NOMO-1 (cell line): ENCODE measurements around the gene NGEF.

ENCODE experiments used
- DNase-seq, 2 experiments: peaks; one replicate each; lab custom pipeline; 2025; ENCODE audit not compliant: unreplicated experiment in 2 of 2; lab: John Stamatoyannopoulos, UW

The NGEF gene

DNA sequence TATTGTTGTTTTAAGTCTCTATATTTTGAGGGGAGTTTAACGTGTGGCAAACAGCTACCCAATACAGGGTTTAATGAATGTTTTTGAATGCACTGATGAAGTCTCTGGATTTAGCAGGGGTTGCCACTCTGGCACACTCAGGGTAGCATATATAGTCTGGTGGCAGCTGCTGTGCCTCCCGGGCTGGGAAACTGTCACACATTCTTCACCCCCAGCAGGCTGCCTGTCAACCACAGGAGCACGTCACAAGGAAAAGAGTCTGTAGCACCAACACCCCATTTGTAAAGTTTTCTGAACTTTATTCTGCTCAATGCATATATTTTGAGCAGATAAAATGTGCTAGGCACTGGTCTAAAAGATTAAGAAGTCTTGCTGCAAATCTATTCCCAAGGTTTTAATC, 39.3 kb downstream of the NGEF start:
- DNase-seq, result no peak

DNA sequence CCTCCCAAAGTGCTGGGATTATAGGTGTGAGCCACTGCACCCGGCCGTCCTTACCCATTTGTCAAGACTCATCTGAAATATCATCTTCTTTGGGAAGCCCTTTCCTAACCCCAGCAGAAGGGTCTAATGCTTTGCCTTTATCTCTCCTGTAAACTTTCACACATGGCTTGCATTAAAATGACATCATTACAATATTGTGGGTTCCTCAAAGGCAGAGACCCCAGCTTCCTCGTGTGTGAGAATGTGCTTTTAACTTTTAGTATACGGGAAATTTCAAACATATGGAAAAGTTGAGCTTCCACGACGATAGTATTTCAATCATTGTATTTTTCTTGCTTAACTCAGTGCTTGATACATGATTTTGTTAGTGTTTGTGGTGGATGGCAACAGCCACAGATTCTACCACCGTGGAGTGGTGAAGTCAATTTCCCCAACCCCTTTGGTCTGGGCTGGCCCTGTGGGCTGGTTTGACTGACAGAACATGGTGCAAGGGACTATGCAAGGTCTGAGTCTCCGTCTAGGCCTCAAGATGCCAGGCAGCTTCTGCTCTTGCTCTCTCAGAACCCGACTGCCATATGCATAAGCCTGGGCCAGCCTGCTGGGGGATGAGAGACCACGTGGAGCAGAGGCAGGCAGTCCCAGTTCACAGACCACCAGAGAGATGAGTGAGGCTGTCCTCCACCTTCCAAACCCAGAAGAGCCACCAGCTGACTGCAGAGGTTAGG, 39.9 kb downstream of the NGEF start:
- DNase-seq, result no peak

DNA sequence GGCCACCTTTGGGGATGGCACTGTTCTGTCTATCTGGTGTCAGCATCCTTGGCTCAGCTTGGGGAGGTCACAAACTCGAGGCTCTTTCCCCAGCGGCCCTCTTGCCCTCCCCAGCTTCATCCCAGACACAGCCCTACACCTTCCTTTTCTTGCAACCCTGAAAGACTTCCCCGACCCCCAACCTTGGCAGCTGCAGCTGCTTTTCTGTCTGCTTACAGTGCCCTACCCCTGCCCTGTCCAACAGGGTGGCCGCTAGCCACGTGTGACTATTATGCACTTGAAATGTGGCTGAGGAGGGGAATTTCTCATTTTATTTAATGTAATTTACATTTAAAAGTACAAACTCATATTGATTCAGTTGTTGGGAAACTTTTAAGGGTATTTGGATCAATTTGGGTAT, 41.3 kb downstream of the NGEF start:
- DNase-seq, result no peak

DNA sequence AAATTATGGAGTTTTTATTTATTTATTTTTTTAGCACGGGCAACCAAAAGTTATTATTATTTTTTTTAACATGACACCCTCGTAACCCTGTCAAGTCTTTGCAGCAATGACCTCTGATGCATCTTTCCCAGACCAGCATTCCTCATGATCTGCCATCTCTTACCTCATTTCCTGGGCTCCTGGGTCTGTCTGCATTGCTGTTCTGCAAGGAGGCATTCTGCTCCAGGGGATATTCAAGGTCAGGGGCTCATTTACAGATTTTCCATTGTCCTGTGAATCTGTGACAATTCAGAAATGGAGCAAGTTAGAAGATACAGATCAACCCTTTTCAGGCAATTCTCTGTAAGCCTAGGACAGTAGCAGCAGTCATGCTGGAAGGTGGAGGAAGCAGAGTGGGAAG, 43.0 kb downstream of the NGEF start:
- DNase-seq, result no peak

DNA sequence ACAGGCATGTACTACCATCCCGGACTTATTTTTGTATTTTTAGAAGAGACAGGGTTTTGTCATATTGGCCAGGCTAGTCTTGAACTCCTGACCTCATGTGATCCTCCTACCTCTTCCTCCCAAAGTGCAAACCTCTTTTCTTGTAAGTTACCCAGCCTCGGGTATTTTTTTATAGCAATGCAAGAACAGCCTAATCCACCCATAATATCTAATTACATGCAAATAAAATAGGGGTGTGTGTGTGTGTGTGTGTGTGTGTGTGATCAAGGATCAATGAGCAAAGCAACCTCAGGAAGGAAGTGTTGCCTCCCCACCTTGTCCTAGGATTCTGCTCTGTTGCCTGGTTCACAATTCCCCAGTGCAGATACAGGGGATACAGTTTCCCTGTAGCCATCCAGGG, 45.6 kb downstream of the NGEF start:
- no peak for DNase-seq

DNA sequence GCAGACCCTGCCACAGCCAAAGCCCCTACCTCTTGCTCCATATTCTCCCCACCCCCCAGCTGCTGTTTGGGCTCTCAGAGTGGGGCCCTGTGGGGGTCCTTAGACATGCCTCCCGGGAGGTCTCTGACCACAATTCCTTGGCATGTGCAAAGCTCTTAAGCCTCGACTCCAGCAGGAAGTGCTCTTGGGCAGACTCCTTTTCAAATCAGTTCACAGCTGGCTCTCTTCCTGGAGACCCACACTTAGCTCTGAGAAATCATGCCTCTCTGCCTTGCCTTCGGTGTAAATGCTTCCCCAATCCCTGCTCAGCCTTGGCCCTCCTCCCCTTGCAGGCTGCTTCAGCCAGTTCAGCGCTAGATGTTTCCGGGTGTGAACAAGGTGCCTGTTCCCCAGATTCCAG, 46.9 kb downstream of the NGEF start:
- DNase-seq, result no peak

DNA sequence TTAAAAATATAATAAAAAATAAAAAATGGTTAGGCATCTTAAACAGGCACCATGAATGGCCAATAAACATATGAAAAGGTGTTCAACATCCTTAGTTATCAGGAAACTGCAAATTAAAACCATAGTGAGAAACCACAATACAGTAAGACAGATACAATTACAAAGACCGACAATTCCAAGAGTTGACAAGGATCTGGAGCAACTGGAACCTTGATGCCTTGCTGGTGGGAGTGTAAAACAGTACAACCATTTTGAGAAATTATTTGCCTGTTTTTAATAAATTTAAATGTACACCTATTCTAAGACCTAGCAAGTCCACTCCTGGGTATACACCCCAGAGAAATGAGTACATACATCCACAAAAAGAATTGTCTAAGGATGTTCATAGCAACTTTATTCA, 49.1 kb downstream of the NGEF start:
- no peak for DNase-seq

DNA sequence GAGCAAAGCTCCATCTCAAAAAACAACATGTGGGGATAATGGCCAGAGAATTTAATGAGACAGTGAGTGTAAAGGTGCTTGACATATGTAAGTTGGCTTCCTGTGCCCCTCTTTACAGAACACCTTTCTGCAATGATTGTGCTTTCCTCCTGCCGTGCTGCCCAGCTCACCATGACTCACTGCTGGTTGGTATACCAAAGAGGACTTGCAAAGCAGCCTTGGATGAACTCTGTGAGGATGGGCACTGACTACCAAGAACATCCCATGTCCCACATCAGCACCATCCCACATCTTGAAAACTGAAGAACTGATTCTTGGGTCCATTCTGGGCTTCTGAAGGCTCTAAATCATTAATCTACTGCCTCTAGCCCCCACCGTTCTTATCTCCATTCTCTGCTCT, 52.2 kb downstream of the NGEF start:
- no peak for DNase-seq

DNA sequence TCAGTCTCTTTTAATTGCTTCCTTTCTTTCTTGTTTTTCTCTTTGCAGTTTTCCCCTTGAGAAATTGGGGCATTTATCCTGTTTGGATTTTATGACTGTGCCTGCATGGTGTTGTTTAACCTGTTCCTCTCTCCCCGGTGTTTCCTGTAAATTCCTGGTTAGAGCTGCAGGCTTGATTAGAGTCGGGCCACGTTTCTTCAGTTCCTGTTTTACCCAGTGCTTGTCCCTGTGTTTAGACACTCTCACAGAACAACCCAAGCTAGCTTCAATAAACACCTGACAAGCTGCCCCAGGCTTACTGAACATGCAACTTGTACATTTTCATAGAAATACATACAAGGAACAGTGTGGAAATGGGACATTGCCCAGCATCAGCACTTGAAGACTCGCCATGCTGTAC, 53.9 kb downstream of the NGEF start:
- no peak for DNase-seq

DNA sequence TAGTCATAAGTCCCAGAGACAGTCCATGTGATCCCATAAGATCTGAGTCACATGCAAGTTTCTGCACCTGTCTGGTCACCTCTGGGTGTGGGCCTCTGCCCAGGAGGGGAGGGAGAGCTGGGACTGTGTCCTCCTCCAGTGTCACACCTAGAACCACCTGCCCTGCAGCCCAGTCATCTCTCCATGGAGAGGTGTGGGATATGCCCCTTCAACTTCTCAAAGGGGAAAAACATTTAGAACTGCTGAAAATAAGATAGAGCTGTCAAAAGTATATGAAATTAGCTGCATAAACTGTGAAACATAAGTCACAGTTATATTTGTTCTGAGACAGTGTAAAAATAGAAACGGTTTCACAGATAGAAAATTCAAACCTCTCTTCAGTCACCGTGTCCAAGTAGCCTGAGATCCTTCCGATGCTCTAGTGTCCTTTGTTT, 55.4 kb downstream of the NGEF start:
- no peak for DNase-seq

DNA sequence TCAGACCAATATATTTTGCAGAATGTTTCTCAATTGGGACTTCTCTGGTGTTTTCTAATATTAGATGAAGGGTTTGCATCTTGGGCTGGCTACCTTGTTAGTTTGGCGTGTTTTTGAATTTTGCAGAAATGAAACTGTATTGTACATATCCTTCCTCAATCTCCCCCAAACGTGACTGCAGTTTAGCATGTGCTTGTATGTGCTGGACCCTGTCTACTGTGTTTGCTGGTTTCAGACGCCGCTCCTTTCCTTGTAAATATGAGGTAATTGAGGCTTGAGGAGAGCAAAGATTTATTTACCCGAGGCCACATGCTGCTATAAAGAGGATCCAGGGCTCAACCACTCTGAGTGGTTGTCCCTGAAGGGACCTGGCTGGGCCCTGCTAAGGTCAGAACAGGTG, 57.2 kb downstream of the NGEF start:
- DNase-seq, result peak; percentile 82 to 94

DNA sequence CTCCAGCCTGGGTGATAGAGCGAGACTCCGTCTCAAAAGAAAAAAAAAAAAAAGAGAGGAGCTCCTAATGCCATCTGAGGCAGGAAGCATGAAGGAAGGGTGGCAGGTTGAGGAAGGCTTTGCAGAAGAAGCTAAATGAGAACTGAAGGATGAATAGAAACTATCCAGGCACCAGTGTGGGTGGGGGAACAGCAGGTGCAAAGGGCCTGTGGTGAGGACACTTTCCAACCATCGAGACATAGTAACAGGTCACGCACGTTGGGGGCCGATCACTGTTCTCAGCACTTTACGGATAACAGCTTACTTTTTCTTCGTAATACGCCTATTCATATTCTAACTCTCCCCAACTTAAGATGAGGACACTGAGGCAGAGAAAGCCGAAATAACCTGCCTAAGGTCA, 58.4 kb downstream of the NGEF start:
- no peak for DNase-seq

DNA sequence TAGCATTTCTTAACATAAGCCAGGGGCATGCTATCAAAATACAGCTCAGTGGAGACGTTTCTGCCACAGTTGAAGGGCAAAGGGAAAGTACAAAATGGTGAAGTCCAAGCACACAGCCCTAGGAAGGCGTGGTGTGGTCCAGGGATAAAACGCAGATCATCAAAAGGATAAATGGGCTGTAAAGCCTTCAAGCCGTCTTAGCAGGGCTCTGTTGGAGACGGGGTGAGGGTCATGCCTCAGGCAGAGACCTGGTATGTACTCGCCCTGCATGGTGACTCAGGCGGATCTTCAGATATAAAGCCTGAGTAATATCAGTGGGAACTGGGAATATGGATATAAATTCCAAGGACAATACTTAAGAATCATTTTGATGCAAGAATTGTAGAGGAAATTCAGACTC, 61.2 kb downstream of the NGEF start:
- DNase-seq, result no peak

DNA sequence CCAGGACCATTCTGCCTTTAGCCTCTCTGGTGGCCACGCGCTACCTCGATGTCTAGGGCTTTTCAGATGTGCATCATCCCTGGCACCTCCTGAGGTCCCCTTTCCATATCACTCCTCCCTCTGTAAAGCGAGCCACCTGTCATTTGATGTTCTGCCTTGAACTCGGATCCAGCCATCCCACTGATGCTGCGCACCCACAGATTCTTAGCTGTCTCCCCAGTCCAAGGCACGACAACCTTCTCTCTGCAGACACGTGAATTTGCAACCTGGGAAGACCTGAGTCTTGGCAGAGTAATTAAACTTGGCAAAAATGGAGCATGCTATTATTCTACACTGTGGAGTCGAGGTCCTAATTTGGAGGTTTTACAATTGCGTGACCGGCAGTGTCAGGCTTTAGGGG, 61.9 kb downstream of the NGEF start:
- DNase-seq, result no peak

DNA sequence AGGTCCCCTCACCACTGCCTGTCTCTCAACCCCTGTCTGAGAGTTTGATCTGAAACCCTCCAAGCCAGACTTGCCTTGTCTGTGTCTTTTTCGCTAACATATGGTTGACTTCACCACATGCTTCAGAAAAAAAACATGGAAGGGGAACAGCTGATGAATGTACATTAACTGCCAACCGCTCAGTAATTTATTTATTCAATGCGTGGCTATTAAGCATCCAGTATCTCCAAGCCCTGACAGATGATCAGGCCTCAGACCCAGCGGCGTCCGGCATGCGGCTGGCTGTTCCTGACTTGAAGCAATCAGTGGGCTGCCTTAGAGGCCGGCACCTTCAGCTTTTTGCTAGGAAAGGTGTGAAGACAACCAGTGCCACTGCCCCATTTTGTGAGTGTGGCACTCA, 62.3 kb downstream of the NGEF start:
- no peak for DNase-seq

DNA sequence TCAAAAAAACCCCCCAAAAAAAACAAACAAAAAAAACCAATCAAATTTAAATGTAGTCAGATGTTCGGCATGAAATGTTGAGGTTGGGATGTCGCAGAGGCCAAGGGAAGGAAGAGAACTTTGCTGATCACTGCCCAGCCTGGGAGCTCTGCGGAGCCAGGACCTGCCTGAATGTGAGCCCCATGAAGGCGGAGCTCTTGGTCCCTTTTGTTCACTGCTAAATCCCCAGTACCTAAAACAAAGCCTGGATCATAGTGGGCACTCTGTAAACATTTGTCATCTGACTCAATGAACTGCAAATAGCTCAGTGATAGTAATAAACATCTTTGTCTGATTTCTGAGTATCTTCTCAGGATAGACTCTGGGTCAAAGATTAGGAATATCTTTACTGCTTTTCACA, 64.0 kb downstream of the NGEF start:
- no peak for DNase-seq

DNA sequence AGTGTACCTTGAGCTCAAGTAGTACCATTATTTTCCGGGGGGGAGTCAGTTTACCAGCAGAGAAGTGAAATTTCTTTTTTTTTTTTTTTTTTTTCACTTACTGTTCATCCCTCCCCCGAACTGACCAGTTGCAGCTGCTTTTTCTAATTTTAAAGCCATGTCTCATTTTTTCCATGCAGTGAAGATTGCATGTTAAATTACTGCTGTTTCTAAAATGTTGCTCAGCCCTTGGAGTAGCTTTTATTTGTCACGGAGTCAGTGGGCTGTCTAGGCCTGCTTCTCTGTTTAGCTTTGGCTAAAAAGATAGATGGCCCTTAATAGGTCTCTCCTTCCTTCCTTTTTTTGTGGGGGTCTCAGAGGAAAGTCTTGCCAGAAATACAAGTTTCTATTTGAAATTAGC, 70.2 kb downstream of the NGEF start:
- peak; percentile 13 to 43 for DNase-seq

DNA sequence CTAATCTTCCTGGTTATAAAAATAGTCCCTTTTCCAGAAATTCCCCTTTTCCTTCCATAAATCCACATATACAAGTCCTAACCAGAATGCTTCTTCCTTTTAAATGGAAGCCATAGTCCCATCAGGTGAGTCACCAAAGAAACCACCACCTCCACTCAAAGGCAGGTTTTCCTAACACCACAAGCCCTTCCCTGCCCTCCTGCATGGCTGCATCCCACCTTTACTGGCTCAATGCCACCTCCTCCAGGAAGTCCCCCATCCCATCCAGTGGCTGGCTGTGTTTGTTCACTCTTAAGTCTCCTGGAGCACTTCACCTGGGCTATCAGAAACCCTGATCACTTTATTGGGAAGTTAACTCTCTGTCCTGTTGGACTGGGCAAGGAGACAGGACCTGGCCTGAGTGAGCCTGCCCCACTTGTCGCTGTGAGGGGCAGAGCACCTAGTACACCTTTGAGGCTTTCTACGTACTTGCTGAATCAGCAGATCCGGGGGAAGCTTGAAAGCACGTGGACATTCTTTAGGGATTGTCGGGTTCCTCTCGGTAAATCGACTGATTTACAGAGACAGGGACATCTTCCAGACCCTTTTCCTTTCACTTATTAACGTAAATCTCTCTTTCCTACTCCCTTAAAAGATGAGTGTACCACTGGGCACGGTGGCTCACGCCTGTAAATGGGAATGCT, 71.0 kb downstream of the NGEF start:
- DNase-seq, result no peak

DNA sequence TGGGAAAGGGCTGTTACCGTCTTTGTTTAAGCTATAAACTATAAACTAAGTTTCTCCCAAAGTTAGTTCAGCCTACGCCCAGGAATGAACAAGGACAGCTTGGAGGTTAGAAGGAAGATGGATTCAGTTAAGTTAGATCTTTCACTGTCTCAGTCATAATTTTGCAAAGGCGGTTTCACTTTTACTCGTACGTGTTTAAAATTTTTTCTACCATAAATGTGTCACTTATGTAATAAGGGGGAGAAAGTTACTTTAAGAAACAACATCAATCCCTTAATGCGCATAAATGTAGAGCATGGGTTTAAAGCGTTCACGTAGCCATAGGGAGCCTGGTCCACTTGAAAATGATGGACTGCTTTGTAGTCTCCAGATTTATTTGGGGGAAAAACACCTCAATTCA, 71.7 kb downstream of the NGEF start:
- DNase-seq, result no peak

DNA sequence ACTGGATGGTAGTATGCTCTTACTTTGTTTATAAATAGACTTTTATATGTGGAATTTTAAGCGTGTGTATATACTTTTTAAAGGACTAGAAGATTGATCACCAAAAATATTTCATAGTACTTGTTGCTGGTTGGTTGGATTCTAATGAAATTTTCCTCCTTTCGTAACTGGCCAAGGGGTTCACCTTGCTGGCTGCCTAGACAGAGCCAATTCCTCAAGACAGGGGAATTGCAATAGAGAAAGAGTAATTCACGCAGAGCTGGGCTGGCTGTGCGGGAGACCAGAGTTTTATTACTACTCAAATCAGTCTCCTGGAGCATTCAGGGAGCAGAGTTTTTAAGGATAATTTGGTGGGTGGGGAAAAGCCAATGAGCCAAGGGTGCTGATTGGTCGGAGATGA, 72.3 kb downstream of the NGEF start:
- DNase-seq, result no peak

DNA sequence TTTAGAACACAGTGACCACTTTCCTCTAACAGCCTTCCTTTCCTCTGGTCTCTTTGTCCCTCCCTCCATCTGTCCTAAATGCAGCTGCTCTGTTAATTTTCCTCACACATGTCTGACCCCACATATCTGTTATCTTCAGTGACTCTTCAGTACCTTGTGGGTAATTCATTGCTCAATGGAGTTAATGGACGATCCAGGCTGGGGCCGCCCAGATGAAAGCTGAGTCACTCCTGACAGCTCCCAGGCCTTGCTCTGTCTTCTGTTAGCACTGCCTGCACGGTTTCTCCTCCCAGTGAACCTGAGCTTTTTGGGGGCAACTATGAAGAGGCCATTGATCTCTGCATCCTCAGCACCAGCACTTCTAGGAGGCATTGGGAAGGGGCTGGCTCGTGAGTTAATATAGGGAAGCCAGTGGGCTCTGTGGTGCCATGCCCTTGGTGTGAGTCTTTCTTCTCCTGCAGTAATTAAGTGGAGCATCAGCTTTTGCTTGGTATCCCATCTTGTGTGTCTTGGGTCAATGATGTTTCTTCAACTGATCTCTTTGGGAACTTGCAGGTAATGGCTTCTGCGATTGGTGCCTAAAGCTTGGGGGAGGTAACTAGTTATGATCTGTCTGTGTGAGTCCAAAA, 75.7 kb downstream of the NGEF start:
- peak; percentile 69 to 85 for DNase-seq

DNA sequence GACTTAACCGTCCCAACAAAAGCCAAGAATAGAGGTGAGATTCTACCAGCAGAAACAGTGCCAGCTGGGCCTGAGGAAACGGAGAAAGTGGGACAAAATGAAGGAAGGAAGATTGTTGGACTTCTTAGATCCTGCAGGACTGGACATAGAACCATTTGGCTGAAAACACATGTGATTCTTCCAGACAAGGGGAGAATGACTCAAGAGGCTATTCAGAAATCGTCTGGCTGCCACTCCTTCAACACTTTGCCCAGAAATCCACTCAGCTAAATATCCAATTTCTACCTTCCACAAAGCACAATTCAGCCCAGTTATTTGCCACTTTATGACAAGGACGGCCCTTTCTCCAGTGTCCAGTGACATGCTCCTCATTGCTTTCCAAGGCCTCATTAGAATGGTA, 81.4 kb downstream of the NGEF start:
- no peak for DNase-seq
